ENCODE measurements around the gene DEPDC1B. TPM values are rescaled to one million over a fixed set of nuclear protein-coding genes. Genes with fewer than 3 reads are reported as not detected.

DEPDC1B gene
- total and polyA plus RNA-seq, 2 of the 8 experiments (the other 6 are each of a cell fraction or from before 2014, with no cell fraction given) = 30.8 to 67.4 TPM

GRCh38 chr5:60597572-60598320 lies 102.2 kb downstream of the DEPDC1B start:
- Histone ChIP-seq H3K4ac (replicated peaks; ENCODE audit: insufficient read length, low read depth, low read length) (no peak overlapping the region), H3K9me3 (ENCODE audit: insufficient read depth in 2 of 2, low read depth in 1 of 2, low read length in 1 of 2) (no peaks in the 10 kb centered on the region), H3K23me2 (ENCODE audit: low read depth, low read length) (no peaks in the 10 kb centered on the region; the same call in 1 of the 2 replicates), H3K9ac (replicated peaks in 1 of 4; ENCODE audit: extremely low read depth in 1 of 4, low read depth in 3 of 4, low read length in 3 of 4) (no peak overlapping the region), H2BK5ac (ENCODE audit: low read depth, low read length) (no peak overlapping the region), H3K4me1 (replicated peaks in 1 of 4; ENCODE audit: control insufficient read depth in 3 of 4, insufficient read depth in 4 of 4, low read length in 3 of 4) (no peaks in the 10 kb centered on the region), H4K20me1 (replicated peaks in 1 of 2; ENCODE audit: control insufficient read depth in 1 of 2, insufficient read depth in 2 of 2, low read length in 2 of 2) (no peaks in the 10 kb centered on the region), H3K27me3 (replicated peaks in 1 of 4; ENCODE audit: control insufficient read depth in 3 of 4, extremely low read depth in 1 of 4, insufficient read depth in 3 of 4, low read length in 3 of 4) (no peaks in the 10 kb centered on the region), H3K4me2 (ENCODE audit: insufficient read depth in 1 of 2, low read depth in 2 of 2, low read length in 2 of 2) (no peak overlapping the region), H2BK20ac (ENCODE audit: low read length) (no peak overlapping the region), H3K14ac (ENCODE audit: insufficient read length) (no peak overlapping the region), H4K8ac (ENCODE audit: extremely low read depth, insufficient read depth, low read length) (no peak overlapping the region), H3K36me3 (ENCODE audit: control insufficient read depth in 2 of 4, insufficient read depth in 4 of 4, low read length in 3 of 4) (peaks cover 0 to 21% (median 0%) of the 10 kb centered on the region in 4 experiments; a peak in 4 of 8 replicates), H2BK15ac (ENCODE audit: low read length) (no peak overlapping the region), H4K5ac (ENCODE audit: insufficient read length, low read depth, low read length) (no peak overlapping the region), H2AFZ (ENCODE audit: low read length) (no peak overlapping the region), H3K56ac (replicated peaks; ENCODE audit: insufficient read length, low read depth, low read length) (no peak overlapping the region), H3K23ac (ENCODE audit: insufficient read length) (no peak overlapping the region), H3K79me2 (ENCODE audit: control insufficient read depth in 1 of 2, insufficient read depth in 2 of 2, low read length in 2 of 2) (no peaks in the 10 kb centered on the region), H2BK120ac (replicated peaks; ENCODE audit: low read depth, low read length) (no peak overlapping the region), H2AK5ac (ENCODE audit: low read depth, low read length) (no peak overlapping the region), H3K4me3 (ENCODE audit: extremely low read depth in 1 of 4, insufficient read depth in 2 of 4, low read depth in 3 of 4, low read length in 4 of 4) (no peak overlapping the region), H3K79me1 (ENCODE audit: low read depth, low read length) (no peaks in the 10 kb centered on the region), H4K91ac (replicated peaks; ENCODE audit: insufficient read length, low read length) (no peak overlapping the region), H2BK12ac (ENCODE audit: low read depth, low read length) (no peak overlapping the region), H3K27ac (ENCODE audit: low read depth, low read length) (no peak overlapping the region), H3K18ac (ENCODE audit: extremely low read depth, low read length) (no peak overlapping the region)
- no peak for DNase-seq (ENCODE audit: low read depth in 1 of 2, low spot score in 2 of 2)
- POLR2A ChIA-PET (ENCODE audit: partially characterized antibody) = interaction anchor here (0.6 kb wide), 1 partner anchor 102 kb away, joined by 3 read pairs; the partner anchor contains the start of gene DEPDC1B
- FAIRE-seq = no peak
- 90% methylated on average over 3 of the region's 3 CpGs; no CpG with 5 or more reads in 1 of the 2 experiments for WGBS, 2 experiments (ENCODE audit: extremely low coverage in 1 of 2, insufficient coverage in 1 of 2, insufficient read length in 1 of 2, insufficient replicate concordance in 2 of 2, low coverage in 1 of 2, low lambda C conversion rate in 2 of 2, missing lambda C conversion rate in 1 of 2)
- CTCF ChIA-PET (ENCODE audit: partially characterized antibody) = interaction anchor here (1.0 to 1.2 kb wide), 2 partner anchors 16 to 52 kb away, joined by 3 read pairs; no protein-coding TSS in a partner anchor
- TF ChIP-seq HDAC6 (IDR thresholded peaks at IDR 0.05; ENCODE audit: low read depth, low read length) (no peak), KDM4A (IDR thresholded peaks at IDR 0.05; ENCODE audit: low read depth, low read length, severe bottlenecking) (no peak), ZNF274 (IDR thresholded peaks at IDR 0.05; ENCODE audit: borderline replicate concordance, extremely low read depth, low read length) (no peak), KDM1A (IDR thresholded peaks at IDR 0.05; ENCODE audit: borderline replicate concordance, low read length) (no peak), RBBP5 (IDR thresholded peaks at IDR 0.05; ENCODE audit: borderline replicate concordance, low read depth, low read length) (no peak), EZH2 (IDR thresholded peaks at IDR 0.05; ENCODE audit: low read depth, low read length, severe bottlenecking) (no peak), SAP30 (IDR thresholded peaks at IDR 0.05; ENCODE audit: insufficient read depth, insufficient replicate concordance, low read length) (no peak), BCL11A (IDR thresholded peaks at IDR 0.05; ENCODE audit: low read depth in 2 of 2, low read length in 2 of 2) (no peak)
- TF ChIP-seq, protein P1, sequence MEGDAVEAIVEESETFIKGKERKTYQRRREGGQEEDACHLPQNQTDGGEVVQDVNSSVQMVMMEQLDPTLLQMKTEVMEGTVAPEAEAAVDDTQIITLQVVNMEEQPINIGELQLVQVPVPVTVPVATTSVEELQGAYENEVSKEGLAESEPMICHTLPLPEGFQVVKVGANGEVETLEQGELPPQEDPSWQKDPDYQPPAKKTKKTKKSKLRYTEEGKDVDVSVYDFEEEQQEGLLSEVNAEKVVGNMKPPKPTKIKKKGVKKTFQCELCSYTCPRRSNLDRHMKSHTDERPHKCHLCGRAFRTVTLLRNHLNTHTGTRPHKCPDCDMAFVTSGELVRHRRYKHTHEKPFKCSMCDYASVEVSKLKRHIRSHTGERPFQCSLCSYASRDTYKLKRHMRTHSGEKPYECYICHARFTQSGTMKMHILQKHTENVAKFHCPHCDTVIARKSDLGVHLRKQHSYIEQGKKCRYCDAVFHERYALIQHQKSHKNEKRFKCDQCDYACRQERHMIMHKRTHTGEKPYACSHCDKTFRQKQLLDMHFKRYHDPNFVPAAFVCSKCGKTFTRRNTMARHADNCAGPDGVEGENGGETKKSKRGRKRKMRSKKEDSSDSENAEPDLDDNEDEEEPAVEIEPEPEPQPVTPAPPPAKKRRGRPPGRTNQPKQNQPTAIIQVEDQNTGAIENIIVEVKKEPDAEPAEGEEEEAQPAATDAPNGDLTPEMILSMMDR (IDR thresholded peaks at IDR 0.05; ENCODE audit: control extremely low read depth in 1 of 3, insufficient read depth in 1 of 3, low read depth in 1 of 3, low read length in 3 of 3) = no peak

Data from H1 (cell line).